Panc1 (cell line): ENCODE results near the gene CPNE6. TPM values are rescaled to one million over a fixed set of nuclear protein-coding genes. Genes with fewer than 3 reads are reported as not detected.

ENCODE experiments used
- ATAC-seq: fragments of 200-7000 bp; cut with Tn5 transposase; 2 replicates; pipeline ENCODE4 v1.9.1; 2020; ENCODE audit warnings: mild to moderate bottlenecking, moderate library complexity
- BruUV-seq: library from RNA; stranded (reverse); fragments of 400-500 nt; replicated peaks from 2 replicates; lab custom pipeline; 2021; lab: Mats Ljungman, UMichigan
- CTCF ChIA-PET: fragments of 300-600 bp; sonication (Branson Sonifier 250); formaldehyde crosslinking; loops from one replicate; lab custom pipeline; 2022; ENCODE audit warnings: antibody characterized with exemption; lab: Charles Lee
- POLR2A ChIA-PET: fragments of 300-600 bp; sonication (Branson Sonifier 250); formaldehyde crosslinking; loops from one replicate; lab custom pipeline; 2022; ENCODE audit warnings: antibody characterized with exemption; lab: Charles Lee
- DNase-seq: peaks from one replicate; pipeline ENCODE4 v3.0.0-alpha.2; 2010; ENCODE audit warnings: low read depth, low spot score
- H3K27ac ChIP-seq: 2 replicates; pipeline ENCODE4 v1.5.1; 2011; ENCODE audit warnings: mild to moderate bottlenecking, low read length, inconsistent platforms
- H3K27me3 ChIP-seq: fragments of 200-500 bp; sonication (Bioruptor generic); 2 replicates; pipeline ENCODE4 v1.6.0; 2014; ENCODE audit warnings: low read length, inconsistent platforms; ENCODE audit not compliant: control insufficient read depth, insufficient read depth
- H3K36me3 ChIP-seq: fragments of 200-500 bp; sonication (Bioruptor generic); 2 replicates; pipeline ENCODE4 v1.5.1; 2014; ENCODE audit warnings: inconsistent platforms, mild to moderate bottlenecking, low read length, moderate library complexity; ENCODE audit not compliant: control insufficient read depth, insufficient read depth
- H3K4me1 ChIP-seq: 2 replicates; pipeline ENCODE4 v1.5.1; 2011; ENCODE audit warnings: inconsistent platforms, mild to moderate bottlenecking, low read length, moderate library complexity; ENCODE audit not compliant: control insufficient read depth, insufficient read depth
- H3K4me3 ChIP-seq, 2 experiments: 2 replicates each; pipeline ENCODE4 v1.5.1; 2011 to 2012; ENCODE audit warnings: low read depth in 2 of 2, low read length in 2 of 2, mild to moderate bottlenecking in 2 of 2, inconsistent platforms in 1 of 2, moderate library complexity in 1 of 2
- H3K9me3 ChIP-seq: fragments of 200-500 bp; sonication (Bioruptor generic); 2 replicates; pipeline ENCODE4 v1.5.1; 2014; ENCODE audit warnings: low read depth, mild to moderate bottlenecking, inconsistent platforms, low read length, moderate library complexity; ENCODE audit not compliant: control insufficient read depth, insufficient read depth
- CTCF ChIP-seq: fragments of 450-650 bp; IDR thresholded peaks from 2 replicates; pipeline ENCODE4 v1.5.1; 2017; ENCODE audit warnings: mild to moderate bottlenecking
- in situ Hi-C: cut with HindIII; loops from 2 replicates; pipeline ENCODE4 v1.10.0; 2016; ENCODE audit warnings: low sequenced_read_pairs, low pct_unique_long_range_greater_than_20kb
- intact Hi-C: fragments of 100-400 bp; cut with micrococcal nuclease; formaldehyde crosslinking; loops from one replicate; pipeline ENCODE4 v1.10.0; 2022; ENCODE audit not compliant: unreplicated experiment
- total RNA-seq: library from RNA; stranded (reverse); gene quantifications from one replicate; pipeline ENCODE4 v1.2.1, GENCODE V29; 2021; ENCODE audit not compliant: unreplicated experiment

CPNE6 gene
- total RNA-seq, 1 experiment from 2014 or later = not detected

GRCh38 chr14:24127673-24128072 is 56.3 kb downstream of the CPNE6 start:
- no peak for ATAC-seq
- POLR2A ChIA-PET = interaction anchor here (0.6 kb wide), 1 partner anchor 271 kb away, joined by 16 read pairs; the partner anchor contains the start of gene NYNRIN
- H3K4me1 ChIP-seq = no peaks in the 10 kb centered on the region
- in situ Hi-C loops (no loop called here), intact Hi-C loops (no loop called here)
- H3K36me3 ChIP-seq = no peaks in the 10 kb centered on the region
- CTCF ChIA-PET = no interaction called here
- no peaks in the 10 kb centered on the region for H3K9me3 ChIP-seq
- no TSS peak for BruUV-seq
- no peak overlapping the region for H3K27ac ChIP-seq
- no peaks in the 10 kb centered on the region for H3K27me3 ChIP-seq
- TF ChIP-seq CTCF = no peak
- no peak for DNase-seq
- H3K4me3 ChIP-seq = no peak overlapping the region

Other genes with a start within 250 kb of the CPNE6 start
- 13.5 TPM for gene DHRS4, start 117.8 kb upstream of the CPNE6 start, total RNA-seq
- gene DHRS4L2, start 82.6 kb upstream of the CPNE6 start, total RNA-seq = 8.0 TPM
- gene CARMIL3, start 19.6 kb upstream of the CPNE6 start, total RNA-seq = 0.15 TPM
- 24.5 TPM for gene PCK2, start 22.7 kb downstream of the CPNE6 start, total RNA-seq
- gene DCAF11, start 43.2 kb downstream of the CPNE6 start, total RNA-seq = 37.4 TPM
- gene NRL, start 43.4 kb downstream of the CPNE6 start, total RNA-seq = 1.4 TPM
- 0.46 TPM for gene FITM1, start 59.1 kb downstream of the CPNE6 start, total RNA-seq
- 130 TPM for gene PSME1, start 64.6 kb downstream of the CPNE6 start, total RNA-seq
- gene EMC9, start 70.0 kb downstream of the CPNE6 start, total RNA-seq = 42.5 TPM
- gene PSME2, start 75.0 kb downstream of the CPNE6 start, total RNA-seq = 188 TPM
- 48.6 TPM for gene RNF31, start 75.9 kb downstream of the CPNE6 start, total RNA-seq
- 24.5 TPM for gene IRF9, start 89.7 kb downstream of the CPNE6 start, total RNA-seq
- gene REC8, start 100.5 kb downstream of the CPNE6 start, total RNA-seq = 9.8 TPM
- 103 TPM for gene IPO4, start 117.3 kb downstream of the CPNE6 start, total RNA-seq
- gene TM9SF1, start 123.9 kb downstream of the CPNE6 start, total RNA-seq = 44.7 TPM
- not detected for gene TSSK4, start 134.1 kb downstream of the CPNE6 start, total RNA-seq
- 42.4 TPM for gene CHMP4A, start 141.9 kb downstream of the CPNE6 start, total RNA-seq
- gene MDP1, start 144.5 kb downstream of the CPNE6 start, total RNA-seq = 8.9 TPM
- gene NEDD8, start 160.8 kb downstream of the CPNE6 start, total RNA-seq = 155 TPM
- gene GMPR2, start 161.4 kb downstream of the CPNE6 start, total RNA-seq = 45.9 TPM
- gene TINF2, start 171.1 kb downstream of the CPNE6 start, total RNA-seq = 53.8 TPM
- gene TGM1, start 191.6 kb downstream of the CPNE6 start, total RNA-seq = 2.3 TPM
- gene RABGGTA, start 200.0 kb downstream of the CPNE6 start, total RNA-seq = 30.9 TPM
- gene DHRS1, start 228.2 kb downstream of the CPNE6 start, total RNA-seq = 8.9 TPM
- 25.3 TPM for gene NOP9, start 228.3 kb downstream of the CPNE6 start, total RNA-seq
- 0.18 TPM for gene CIDEB, start 236.4 kb downstream of the CPNE6 start, total RNA-seq
- 6.9 TPM for gene LTB4R2, start 238.6 kb downstream of the CPNE6 start, total RNA-seq
- 4.8 TPM for gene LTB4R, start 239.9 kb downstream of the CPNE6 start, total RNA-seq